Progenitor cell of endocrine pancreas (in vitro differentiated cells): ENCODE data around the gene EHBP1. TPM values are rescaled to one million over a fixed set of nuclear protein-coding genes. Genes with fewer than 3 reads are reported as not detected.

Source experiments
- DNase-seq: peaks from one replicate; pipeline ENCODE4 v3.0.0; 2021; ENCODE audit warnings: low spot score; ENCODE audit not compliant: unreplicated experiment
- H3K27ac Mint-ChIP-seq: 2 replicates; pipeline ENCODE4 v1.8.0; 2021; ENCODE audit warnings: mild to moderate bottlenecking, moderate library complexity, mixed read lengths
- H3K27me3 Mint-ChIP-seq: 2 replicates; pipeline ENCODE4 v1.8.0; 2021; ENCODE audit warnings: mixed read lengths
- H3K36me3 Mint-ChIP-seq: 2 replicates; pipeline ENCODE4 v1.8.0; 2022; ENCODE audit warnings: mixed read lengths; ENCODE audit not compliant: insufficient read depth
- H3K4me1 Mint-ChIP-seq: 2 replicates; pipeline ENCODE4 v1.8.0; 2021; ENCODE audit warnings: low read depth, mixed read lengths
- H3K4me3 Mint-ChIP-seq: 2 replicates; pipeline ENCODE4 v1.8.0; 2021; ENCODE audit warnings: low read depth, mild to moderate bottlenecking, moderate library complexity, mixed read lengths
- H3K9me3 Mint-ChIP-seq: 2 replicates; pipeline ENCODE4 v1.8.0; 2021; ENCODE audit warnings: low read depth, mixed read lengths
- CTCF ChIP-seq: fragments of 200-600 bp; sonication (generic); IDR thresholded peaks from one replicate; pipeline ENCODE4 v1.5.0; 2021; ENCODE audit warnings: antibody characterized with exemption, mild to moderate bottlenecking; ENCODE audit not compliant: unreplicated experiment
- total RNA-seq: library from RNA; stranded (reverse); gene quantifications from 2 replicates; pipeline ENCODE4 v1.2.1, GENCODE V29; 2021

The EHBP1 gene
- total RNA-seq, 1 donor from 2014 or later, result 45.6 TPM

- no peak overlapping the region for H3K27ac Mint-ChIP-seq
- no peak for DNase-seq
- peaks cover 18% of the 10 kb centered on the region for H3K9me3 Mint-ChIP-seq
- TF ChIP-seq CTCF, result no peak
- H3K27me3 Mint-ChIP-seq, result no peaks in the 10 kb centered on the region
- H3K4me1 Mint-ChIP-seq, result peaks cover 14% of the 10 kb centered on the region
- H3K4me3 Mint-ChIP-seq, result no peak overlapping the region
- H3K36me3 Mint-ChIP-seq, result peaks cover 16% of the 10 kb centered on the region
These were observed 26.8 kb downstream of the EHBP1 start for GRCh38 chr2:62732262-62732777.

GRCh38 chr2:62733546-62733945, 28.0 kb downstream of the EHBP1 start:
- no peak overlapping the region for H3K4me3 Mint-ChIP-seq
- TF ChIP-seq CTCF, result no peak
- H3K9me3 Mint-ChIP-seq, result peaks cover 18% of the 10 kb centered on the region
- H3K27ac Mint-ChIP-seq, result no peak overlapping the region
- no peak for DNase-seq
- no peaks in the 10 kb centered on the region for H3K27me3 Mint-ChIP-seq
- H3K4me1 Mint-ChIP-seq, result peaks cover 18% of the 10 kb centered on the region
- H3K36me3 Mint-ChIP-seq, result peaks cover 16% of the 10 kb centered on the region

- peaks cover 21% of the 10 kb centered on the region for H3K4me1 Mint-ChIP-seq
- no peak overlapping the region for H3K4me3 Mint-ChIP-seq
- peaks cover 4% of the 10 kb centered on the region for H3K36me3 Mint-ChIP-seq
- peak overlapping the region; percentile 90 for H3K27ac Mint-ChIP-seq
- TF ChIP-seq CTCF, result no peak
- H3K9me3 Mint-ChIP-seq, result peaks cover 4% of the 10 kb centered on the region
- DNase-seq, result no peak
- no peaks in the 10 kb centered on the region for H3K27me3 Mint-ChIP-seq
These were observed 31.5 kb downstream of the EHBP1 start for GRCh38 chr2:62736899-62737559.

GRCh38 chr2:62738981-62739936, 33.7 kb downstream of the EHBP1 start:
- Mint-ChIP-seq H3K9me3 (no peaks in the 10 kb centered on the region), H3K4me1 (peaks cover 20% of the 10 kb centered on the region), H3K27ac (no peak overlapping the region), H3K4me3 (no peak overlapping the region), H3K36me3 (no peaks in the 10 kb centered on the region), H3K27me3 (no peaks in the 10 kb centered on the region)
- DNase-seq, result no peak
- no peak for TF ChIP-seq CTCF

GRCh38 chr2:62740221-62740620, 34.7 kb downstream of the EHBP1 start:
- Mint-ChIP-seq H3K27ac (no peak overlapping the region), H3K27me3 (no peaks in the 10 kb centered on the region)
- TF ChIP-seq CTCF, result no peak

More at GRCh38 chr2:62740221-62740620, 34.7 kb downstream of the EHBP1 start:
- no peaks in the 10 kb centered on the region for H3K9me3 Mint-ChIP-seq
- no peak overlapping the region for H3K4me3 Mint-ChIP-seq
- peaks cover 20% of the 10 kb centered on the region for H3K4me1 Mint-ChIP-seq
- H3K36me3 Mint-ChIP-seq, result no peaks in the 10 kb centered on the region
- DNase-seq, result no peak
